Breast epithelium (tissue), 3 donors: ENCODE measurements around the gene TNIP1.

Experiments
- POLR2A ChIP-seq: fragments of 450-650 bp; IDR thresholded peaks from one replicate; pipeline ENCODE4 v1.6.1; 2016; ENCODE audit warnings: antibody characterized with exemption, mild to moderate bottlenecking, moderate library complexity
- TF ChIP-seq, protein P1 (sequence below), 3 donors: fragments of 450-650 bp; IDR thresholded peaks; one replicate each; pipeline ENCODE4 v1.5.1; 2016 to 2017; ENCODE audit warnings: antibody characterized with exemption in 3 of 3, mild to moderate bottlenecking in 3 of 3, moderate library complexity in 3 of 3

DNA sequence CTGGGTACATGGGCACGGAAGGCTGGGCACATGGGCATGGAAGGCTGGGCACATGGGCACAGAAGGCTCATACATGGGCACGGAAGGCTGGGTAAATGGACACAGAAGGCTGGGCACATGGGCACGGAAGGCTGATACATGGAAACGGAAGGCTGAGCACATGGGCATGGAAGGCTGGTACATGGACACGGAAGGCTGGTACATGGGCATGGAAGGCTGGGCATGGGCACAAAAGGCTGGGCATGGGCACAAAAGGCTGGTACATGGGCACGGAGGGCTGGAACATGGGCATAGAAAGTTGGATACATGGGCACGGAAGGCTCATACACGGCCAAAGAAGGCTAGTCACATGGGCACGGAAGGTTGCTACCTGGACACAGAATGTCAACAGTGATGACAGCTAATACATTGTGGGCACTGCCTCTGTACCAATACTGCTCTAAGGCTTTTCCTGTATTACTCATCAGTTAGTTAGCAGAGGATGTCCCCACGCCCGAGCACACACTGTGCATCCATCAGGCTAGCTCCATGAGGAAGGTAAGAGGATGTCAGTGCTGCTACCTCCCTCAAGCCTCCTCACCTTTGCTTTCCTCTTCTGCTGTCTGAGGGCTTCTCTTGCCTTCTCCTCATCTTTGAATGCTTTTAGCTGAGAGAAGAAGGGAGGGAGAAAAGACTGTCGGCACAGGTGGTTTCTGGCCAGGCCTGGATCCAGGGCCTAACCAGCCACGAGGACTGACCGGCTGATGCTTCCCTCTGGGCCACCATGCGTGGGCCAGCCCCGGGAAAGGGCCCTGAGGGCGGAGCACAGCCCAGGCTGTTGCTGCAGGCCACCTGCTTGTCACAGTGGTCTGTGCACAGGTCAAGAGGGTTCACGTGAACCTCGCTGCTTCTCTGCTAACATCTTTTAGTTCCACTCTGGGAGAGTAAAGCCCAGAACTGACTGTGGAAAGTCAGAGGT, 46.1 kb downstream of the TNIP1 start:
- TF ChIP-seq, protein P1, sequence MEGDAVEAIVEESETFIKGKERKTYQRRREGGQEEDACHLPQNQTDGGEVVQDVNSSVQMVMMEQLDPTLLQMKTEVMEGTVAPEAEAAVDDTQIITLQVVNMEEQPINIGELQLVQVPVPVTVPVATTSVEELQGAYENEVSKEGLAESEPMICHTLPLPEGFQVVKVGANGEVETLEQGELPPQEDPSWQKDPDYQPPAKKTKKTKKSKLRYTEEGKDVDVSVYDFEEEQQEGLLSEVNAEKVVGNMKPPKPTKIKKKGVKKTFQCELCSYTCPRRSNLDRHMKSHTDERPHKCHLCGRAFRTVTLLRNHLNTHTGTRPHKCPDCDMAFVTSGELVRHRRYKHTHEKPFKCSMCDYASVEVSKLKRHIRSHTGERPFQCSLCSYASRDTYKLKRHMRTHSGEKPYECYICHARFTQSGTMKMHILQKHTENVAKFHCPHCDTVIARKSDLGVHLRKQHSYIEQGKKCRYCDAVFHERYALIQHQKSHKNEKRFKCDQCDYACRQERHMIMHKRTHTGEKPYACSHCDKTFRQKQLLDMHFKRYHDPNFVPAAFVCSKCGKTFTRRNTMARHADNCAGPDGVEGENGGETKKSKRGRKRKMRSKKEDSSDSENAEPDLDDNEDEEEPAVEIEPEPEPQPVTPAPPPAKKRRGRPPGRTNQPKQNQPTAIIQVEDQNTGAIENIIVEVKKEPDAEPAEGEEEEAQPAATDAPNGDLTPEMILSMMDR (IDR thresholded peaks at IDR 0.05) = no peak
- TF ChIP-seq POLR2A = no peak
